ENCODE measurements around the gene BTBD9.
"Not testable (repeated sequence)": the region's sequence is repeated elsewhere in the genome, so short reads cannot be mapped to it uniquely, and the experiment has no call there.

The BTBD9 gene

DNA sequence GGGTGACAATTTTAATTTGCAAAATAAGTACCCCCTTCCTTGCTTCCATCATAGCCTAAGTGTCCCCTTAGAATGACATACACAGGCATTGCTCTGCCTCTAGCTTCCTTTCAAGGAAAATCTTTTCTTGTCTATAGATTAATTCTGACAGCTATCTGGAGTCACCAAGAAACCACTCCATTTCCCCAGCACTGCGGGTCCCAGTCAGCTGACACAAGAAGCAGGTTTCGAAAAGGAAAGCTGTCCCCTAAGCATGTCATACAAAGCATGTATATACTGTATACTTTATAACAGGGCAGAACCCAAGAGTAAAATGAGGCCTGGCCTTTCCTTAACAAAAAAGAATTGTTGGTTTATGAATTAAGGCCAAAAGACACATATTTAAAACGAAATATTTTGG lies 273.5 kb downstream of the BTBD9 start:
- H3K4me3 Mint-ChIP-seq, result no peak overlapping the region
- H3K4me1 Mint-ChIP-seq (ENCODE audit: low read depth), result no peaks in the 10 kb centered on the region
- no peak overlapping the region for H3K27ac Mint-ChIP-seq
- H3K9me3 Mint-ChIP-seq, result no peaks in the 10 kb centered on the region
- no peaks in the 10 kb centered on the region for H3K36me3 Mint-ChIP-seq (ENCODE audit: low read depth)
- H3K27me3 Mint-ChIP-seq (ENCODE audit: low read depth), result no peaks in the 10 kb centered on the region

DNA sequence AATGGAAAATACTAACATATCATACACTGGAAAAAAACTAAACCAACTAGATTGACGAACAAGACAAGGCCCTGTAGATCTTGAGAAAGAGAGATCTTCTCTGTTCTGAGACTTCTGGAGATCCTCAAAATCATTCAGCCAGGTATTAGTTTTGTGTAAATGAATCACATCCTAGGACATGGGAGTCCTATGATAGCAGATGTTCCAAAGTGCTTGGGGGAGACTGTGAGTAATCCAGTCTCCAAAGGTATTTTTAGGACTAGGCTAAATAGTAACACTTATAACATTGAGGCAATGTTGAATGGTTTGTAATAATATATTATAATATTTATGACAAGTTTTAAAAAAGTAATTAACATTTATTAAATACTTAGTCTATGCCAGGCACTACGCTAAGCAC lies 275.0 kb downstream of the BTBD9 start:
- H3K4me3 Mint-ChIP-seq, result no peak overlapping the region
- H3K36me3 Mint-ChIP-seq (ENCODE audit: low read depth), result no peaks in the 10 kb centered on the region

GRCh38 chr6:38364127-38364526 lies 275.6 kb downstream of the BTBD9 start:
- Mint-ChIP-seq H3K4me3 (no peak overlapping the region), H3K27me3 (ENCODE audit: low read depth) (no peaks in the 10 kb centered on the region), H3K27ac (no peak overlapping the region), H3K9me3 (no peaks in the 10 kb centered on the region), H3K36me3 (ENCODE audit: low read depth) (no peaks in the 10 kb centered on the region), H3K4me1 (ENCODE audit: low read depth) (no peaks in the 10 kb centered on the region)

More for the DNA sequence above, 275.0 kb downstream of the BTBD9 start:
- no peaks in the 10 kb centered on the region for H3K4me1 Mint-ChIP-seq (ENCODE audit: low read depth)
- H3K27me3 Mint-ChIP-seq (ENCODE audit: low read depth), result no peaks in the 10 kb centered on the region
- no peak overlapping the region for H3K27ac Mint-ChIP-seq
- no peaks in the 10 kb centered on the region for H3K9me3 Mint-ChIP-seq

DNA sequence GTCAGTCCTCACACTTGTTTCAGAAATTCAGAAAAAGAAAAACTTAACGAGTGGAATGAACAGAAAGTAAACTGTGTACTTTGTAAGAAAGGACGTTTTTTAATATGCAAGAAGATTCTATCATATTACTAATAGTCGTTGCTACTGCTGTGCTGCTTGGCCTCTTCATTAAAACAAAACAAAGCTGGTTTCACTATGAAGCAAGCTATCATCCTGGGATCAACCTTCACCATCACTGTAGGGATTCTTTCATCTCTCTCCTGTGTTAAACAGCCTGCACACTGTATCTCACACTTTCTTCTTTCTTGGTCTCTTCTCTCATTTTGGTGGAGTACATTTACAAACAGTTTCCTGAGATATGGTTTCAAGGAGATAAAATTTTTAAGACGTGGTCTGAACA lies 284.2 kb downstream of the BTBD9 start:
- no peak overlapping the region for H3K4me3 Mint-ChIP-seq
- H3K9me3 Mint-ChIP-seq, result no peaks in the 10 kb centered on the region
- H3K4me1 Mint-ChIP-seq (ENCODE audit: low read depth), result no peaks in the 10 kb centered on the region
- H3K27ac Mint-ChIP-seq, result no peak overlapping the region
- H3K36me3 Mint-ChIP-seq (ENCODE audit: low read depth), result no peaks in the 10 kb centered on the region
- H3K27me3 Mint-ChIP-seq (ENCODE audit: low read depth), result no peaks in the 10 kb centered on the region

DNA sequence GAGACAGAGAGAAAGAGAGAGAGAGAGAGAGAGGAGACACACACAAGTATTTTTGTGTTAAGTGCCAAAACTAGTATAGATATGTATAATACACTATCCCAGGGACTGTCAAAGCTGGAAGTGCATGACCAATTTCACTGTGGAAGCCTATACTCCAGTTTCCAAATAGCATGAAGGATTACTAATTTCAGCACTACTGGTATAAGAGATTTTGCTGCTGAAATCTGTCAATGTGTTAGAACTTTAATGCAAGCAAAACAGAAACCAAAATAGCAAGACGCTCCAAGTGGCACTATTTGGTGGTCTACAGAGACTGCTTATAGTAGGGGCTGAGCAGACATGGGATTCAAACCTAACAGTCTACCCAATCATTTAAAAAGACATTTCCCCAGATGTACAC lies 284.8 kb downstream of the BTBD9 start:
- Mint-ChIP-seq H3K27me3 (ENCODE audit: low read depth) (no peaks in the 10 kb centered on the region), H3K4me3 (no peak overlapping the region), H3K27ac (no peak overlapping the region), H3K36me3 (ENCODE audit: low read depth) (no peaks in the 10 kb centered on the region), H3K9me3 (no peaks in the 10 kb centered on the region), H3K4me1 (ENCODE audit: low read depth) (no peaks in the 10 kb centered on the region)

DNA sequence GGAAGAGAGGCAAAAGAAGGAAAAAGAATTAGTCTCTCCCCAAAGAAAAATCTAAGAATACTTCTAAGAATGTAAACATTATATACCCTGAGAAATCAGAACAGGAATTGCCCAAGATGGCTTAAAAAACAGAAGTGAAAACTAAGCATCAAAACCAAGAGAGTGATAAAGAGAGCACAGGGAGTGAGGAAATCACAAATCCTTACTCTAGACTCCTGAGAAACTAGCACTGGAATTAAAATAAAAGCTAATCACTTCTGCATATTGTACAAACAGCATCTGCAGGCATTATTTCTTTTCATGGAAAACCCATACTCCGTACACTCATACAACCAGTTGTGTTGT lies 285.7 kb downstream of the BTBD9 start:
- no peak overlapping the region for H3K4me3 Mint-ChIP-seq

DNA sequence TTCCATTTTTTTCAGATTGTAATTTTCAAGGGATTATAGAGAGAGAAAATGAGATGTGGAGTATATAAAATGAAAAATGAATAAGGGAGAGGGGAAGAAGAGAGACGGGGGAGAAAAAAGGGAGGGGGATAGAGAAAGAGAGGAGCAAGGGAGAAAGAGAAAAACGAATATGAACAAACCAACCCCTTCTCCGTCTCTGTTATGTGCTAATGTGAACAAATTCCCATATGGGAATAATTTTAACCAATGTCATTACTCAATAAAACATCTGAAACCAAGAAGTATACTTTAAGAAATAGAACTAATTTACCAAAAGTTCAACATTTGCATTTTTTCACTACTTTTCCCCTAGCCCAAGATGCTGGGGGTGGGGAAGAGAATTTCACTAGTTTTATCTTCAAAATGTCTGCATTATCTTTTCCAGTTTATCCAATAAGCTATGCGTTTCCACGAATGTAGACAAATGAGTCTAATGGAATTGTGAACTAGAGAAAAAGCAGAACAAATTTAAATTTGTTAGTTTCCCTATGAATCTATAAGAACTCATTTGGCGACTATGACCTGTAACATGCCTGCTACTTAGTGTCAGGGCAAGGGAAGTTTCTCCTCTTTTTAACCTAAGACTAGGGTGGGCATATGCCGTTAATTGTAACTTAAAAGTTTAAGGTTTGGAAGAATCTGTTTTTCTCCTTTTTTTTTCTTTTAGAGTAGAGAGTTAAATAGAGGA lies 286.3 kb downstream of the BTBD9 start:
- no peak overlapping the region for H3K27ac Mint-ChIP-seq
- H3K36me3 Mint-ChIP-seq (ENCODE audit: low read depth), result no peaks in the 10 kb centered on the region
- no peaks in the 10 kb centered on the region for H3K27me3 Mint-ChIP-seq (ENCODE audit: low read depth)
- no peaks in the 10 kb centered on the region for H3K4me1 Mint-ChIP-seq (ENCODE audit: low read depth)
- no peak overlapping the region for H3K4me3 Mint-ChIP-seq
- no peaks in the 10 kb centered on the region for H3K9me3 Mint-ChIP-seq

More for the DNA sequence above, 285.7 kb downstream of the BTBD9 start:
- Mint-ChIP-seq H3K36me3 (ENCODE audit: low read depth) (no peaks in the 10 kb centered on the region), H3K4me1 (ENCODE audit: low read depth) (no peaks in the 10 kb centered on the region), H3K27ac (no peak overlapping the region), H3K9me3 (no peaks in the 10 kb centered on the region), H3K27me3 (ENCODE audit: low read depth) (no peaks in the 10 kb centered on the region)

DNA sequence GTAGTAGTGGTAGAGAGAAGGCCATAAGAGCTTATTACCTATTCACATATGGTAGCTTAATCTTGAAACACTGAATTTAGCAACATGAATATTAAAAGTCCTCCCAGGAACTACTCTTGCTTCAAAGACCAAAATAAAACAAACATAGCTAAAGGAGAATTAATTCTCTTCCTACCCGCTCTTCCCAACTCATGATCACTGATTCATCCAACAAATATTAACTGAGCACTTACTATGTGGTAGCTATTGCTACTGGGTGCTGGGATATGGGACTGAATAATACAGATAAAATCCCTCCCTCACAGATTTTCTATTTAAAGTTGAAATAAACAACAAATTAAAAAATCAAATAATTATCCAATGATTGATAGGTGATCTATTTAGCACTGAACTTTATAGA lies 287.1 kb downstream of the BTBD9 start:
- H3K27ac Mint-ChIP-seq, result no peak overlapping the region
- H3K4me3 Mint-ChIP-seq, result no peak overlapping the region
- H3K4me1 Mint-ChIP-seq (ENCODE audit: low read depth), result no peaks in the 10 kb centered on the region
- no peaks in the 10 kb centered on the region for H3K36me3 Mint-ChIP-seq (ENCODE audit: low read depth)
- H3K27me3 Mint-ChIP-seq (ENCODE audit: low read depth), result no peaks in the 10 kb centered on the region
- H3K9me3 Mint-ChIP-seq, result no peaks in the 10 kb centered on the region

DNA sequence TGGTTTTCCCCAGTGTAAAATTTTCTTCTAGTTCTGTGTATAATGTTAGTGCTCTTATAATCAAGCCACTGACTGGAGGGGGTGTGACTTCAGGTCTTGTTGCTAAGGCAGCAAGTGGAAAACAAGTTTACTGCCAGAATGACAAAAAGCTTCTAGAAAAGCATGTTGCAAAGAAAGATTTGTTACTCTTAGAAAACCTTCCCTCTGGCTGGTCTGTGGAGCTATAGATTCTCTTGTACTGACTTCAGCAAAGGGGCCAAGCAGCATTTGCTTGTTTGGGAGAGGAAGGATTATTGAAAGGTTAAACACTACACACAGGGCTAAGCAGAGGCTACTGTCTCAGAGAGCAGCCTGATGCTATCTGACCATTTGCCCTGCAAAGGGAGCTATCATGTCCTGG lies 288.8 kb downstream of the BTBD9 start:
- no peaks in the 10 kb centered on the region for H3K27me3 Mint-ChIP-seq (ENCODE audit: low read depth)
- no peaks in the 10 kb centered on the region for H3K9me3 Mint-ChIP-seq
- H3K4me1 Mint-ChIP-seq (ENCODE audit: low read depth), result no peaks in the 10 kb centered on the region
- H3K4me3 Mint-ChIP-seq, result no peak overlapping the region
- H3K36me3 Mint-ChIP-seq (ENCODE audit: low read depth), result no peaks in the 10 kb centered on the region
- H3K27ac Mint-ChIP-seq, result no peak overlapping the region

- Mint-ChIP-seq H3K36me3 (ENCODE audit: low read depth) (no peaks in the 10 kb centered on the region), H3K4me1 (ENCODE audit: low read depth) (no peaks in the 10 kb centered on the region), H3K9me3 (no peaks in the 10 kb centered on the region), H3K27ac (no peak overlapping the region), H3K4me3 (no peak overlapping the region), H3K27me3 (ENCODE audit: low read depth) (no peaks in the 10 kb centered on the region)
These were observed 289.5 kb downstream of the BTBD9 start for GRCh38 chr6:38350220-38350619.

- no peaks in the 10 kb centered on the region for H3K27me3 Mint-ChIP-seq (ENCODE audit: low read depth)
- no peaks in the 10 kb centered on the region for H3K36me3 Mint-ChIP-seq (ENCODE audit: low read depth)
- H3K4me1 Mint-ChIP-seq (ENCODE audit: low read depth), result no peaks in the 10 kb centered on the region
- H3K9me3 Mint-ChIP-seq, result no peaks in the 10 kb centered on the region
- no peak overlapping the region for H3K4me3 Mint-ChIP-seq
- H3K27ac Mint-ChIP-seq, result no peak overlapping the region
These were observed 289.9 kb downstream of the BTBD9 start for GRCh38 chr6:38349795-38350194.

DNA sequence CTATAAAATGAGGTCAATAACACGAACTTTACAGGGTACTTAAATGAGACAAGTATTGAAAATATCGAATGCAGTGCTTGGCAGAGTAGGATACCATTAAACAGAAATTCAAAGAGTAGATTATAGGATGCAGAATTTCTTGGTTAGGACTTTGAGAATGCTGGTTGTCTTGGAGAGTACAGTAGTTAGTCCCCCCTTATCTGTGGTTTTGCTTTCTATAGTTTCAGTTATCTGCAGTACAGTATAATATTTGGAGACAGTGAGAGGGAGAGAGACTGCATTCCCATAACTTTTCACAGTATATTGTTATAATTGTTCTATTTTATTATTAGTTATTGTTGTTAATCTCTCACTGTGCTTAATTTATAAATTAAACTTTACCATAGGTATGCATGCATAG lies 290.5 kb downstream of the BTBD9 start:
- H3K4me1 Mint-ChIP-seq (ENCODE audit: low read depth), result no peaks in the 10 kb centered on the region
- H3K9me3 Mint-ChIP-seq, result no peaks in the 10 kb centered on the region
- no peak overlapping the region for H3K4me3 Mint-ChIP-seq
- no peak overlapping the region for H3K27ac Mint-ChIP-seq
- H3K27me3 Mint-ChIP-seq (ENCODE audit: low read depth), result no peaks in the 10 kb centered on the region
- no peaks in the 10 kb centered on the region for H3K36me3 Mint-ChIP-seq (ENCODE audit: low read depth)

DNA sequence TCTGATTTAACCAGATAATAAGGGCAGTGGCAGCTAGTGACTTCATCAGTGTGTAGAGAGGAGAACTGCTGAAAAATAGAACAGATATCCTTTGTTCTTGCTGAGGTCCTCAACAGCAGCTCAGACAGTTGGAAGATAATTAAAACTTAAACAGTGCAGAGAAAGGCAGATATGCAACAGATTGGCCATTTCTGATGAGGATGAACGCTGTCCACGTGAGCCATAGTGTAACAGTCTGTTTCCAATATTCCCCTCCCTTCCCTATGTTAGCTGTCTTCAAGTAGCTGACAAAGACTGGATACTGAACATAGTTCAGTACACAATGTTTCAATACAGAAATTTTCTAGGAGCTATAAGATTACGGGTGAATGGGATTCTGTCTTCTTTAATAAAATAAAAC lies 291.4 kb downstream of the BTBD9 start:
- Mint-ChIP-seq H3K4me1 (ENCODE audit: low read depth) (no peaks in the 10 kb centered on the region), H3K4me3 (no peak overlapping the region)

GRCh38 chr6:38347829-38348228 lies 291.9 kb downstream of the BTBD9 start:
- not testable (repeated sequence) for H3K27me3 Mint-ChIP-seq (ENCODE audit: low read depth); H3K9me3 Mint-ChIP-seq; H3K27ac Mint-ChIP-seq; H3K36me3 Mint-ChIP-seq (ENCODE audit: low read depth); H3K4me3 Mint-ChIP-seq; H3K4me1 Mint-ChIP-seq (ENCODE audit: low read depth)

More for the DNA sequence above, 291.4 kb downstream of the BTBD9 start:
- Mint-ChIP-seq H3K27ac (no peak overlapping the region), H3K27me3 (ENCODE audit: low read depth) (no peaks in the 10 kb centered on the region), H3K36me3 (ENCODE audit: low read depth) (no peaks in the 10 kb centered on the region), H3K9me3 (no peaks in the 10 kb centered on the region)

GRCh38 chr6:38346291-38347079 lies 293.2 kb downstream of the BTBD9 start:
- Mint-ChIP-seq H3K36me3 (ENCODE audit: low read depth) (no peaks in the 10 kb centered on the region), H3K27ac (no peak overlapping the region), H3K27me3 (ENCODE audit: low read depth) (no peaks in the 10 kb centered on the region), H3K4me3 (no peak overlapping the region), H3K4me1 (ENCODE audit: low read depth) (no peaks in the 10 kb centered on the region), H3K9me3 (no peaks in the 10 kb centered on the region)

Measured in T-helper 1 cell treated with Interleukin-12 subunit alpha and Interleukin-12 subunit beta and Interleukin-4 antibody, amounts not matched to agents 30 μg/mL and 1 μg/mL, for 36 hours (primary cell).